ENCODE data around the gene ZBTB26. TPM values are rescaled to one million over a fixed set of nuclear protein-coding genes. Genes with fewer than 3 reads are reported as not detected.

ZBTB26 gene
- total and polyA plus RNA-seq, 10 of the 15 experiments (the other 5 are each of a cell fraction or from before 2014, with no cell fraction given) = 1.8 to 19.5 (median 4.5) TPM

GRCh38 chr9:122904823-122905710 is 26.2 kb downstream of the ZBTB26 start, which contains the start of gene RC3H2 (continued):
- TF ChIP-seq ZBTB40 (IDR thresholded peaks at IDR 0.05; ENCODE audit: borderline replicate concordance) (peak; percentile 65), RAD51 (IDR thresholded peaks at IDR 0.05) (peak; percentile 100), CTCF (IDR thresholded peaks at IDR 0.05 in 2 of 3, conservative IDR thresholded peaks at IDR 0.05 in 1 of 3; ENCODE audit: control insufficient read depth in 2 of 3, extremely low read depth in 1 of 3, insufficient read depth in 1 of 3, low read depth in 3 of 3, low read length in 3 of 3) (no peak), NKRF (conservative IDR thresholded peaks at IDR 0.05) (peak; percentile 79), USF2 (IDR thresholded peaks at IDR 0.05; ENCODE audit: borderline replicate concordance, low read depth, low read length) (peak; percentile 88), GATAD2B (conservative IDR thresholded peaks at IDR 0.05; ENCODE audit: low read depth) (peak; percentile 92)
